ENCODE measurements around the gene E2F8. TPM values are rescaled to one million over a fixed set of nuclear protein-coding genes. Genes with fewer than 3 reads are reported as not detected.

Gene E2F8
- total RNA-seq, 1 experiment from 2014 or later, result 11.3 TPM

DNA sequence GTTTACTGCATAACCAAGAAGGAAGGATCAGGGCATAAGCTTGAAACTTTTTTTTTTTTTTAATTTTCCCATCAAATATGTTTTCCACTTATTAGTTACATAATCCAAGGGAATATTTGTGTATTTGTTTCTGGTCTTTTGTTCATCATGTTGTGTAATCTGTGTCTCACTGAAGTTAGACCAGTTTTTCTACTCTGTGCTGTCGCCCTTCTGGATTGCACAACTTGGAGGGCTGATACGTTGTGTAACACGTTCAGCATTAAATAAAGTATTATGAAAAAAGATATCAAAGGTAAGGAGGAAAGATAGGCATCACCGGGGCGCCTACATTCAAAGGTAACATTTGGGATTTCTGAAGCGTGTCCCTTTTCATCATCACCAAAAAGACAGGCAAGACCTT is 3.3 kb upstream of the E2F8 start:
- Histone ChIP-seq H2BK20ac (ENCODE audit: low read depth, low read length, poor library complexity, severe bottlenecking) (no peak overlapping the region), H3K23ac (ENCODE audit: insufficient read length, low read depth, low read length) (no peak overlapping the region), H3K4me2 (ENCODE audit: insufficient read depth, insufficient read length, low read length) (no peak overlapping the region), H3K56ac (ENCODE audit: insufficient read length, low read depth, low read length) (no peak overlapping the region), H2AFZ (ENCODE audit: low read length) (no peak overlapping the region), H2AK5ac (ENCODE audit: insufficient read length, low read length) (no peak overlapping the region), H3K14ac (ENCODE audit: insufficient read depth, low read length) (no peak overlapping the region), H2BK120ac (ENCODE audit: low read depth, low read length, poor library complexity, severe bottlenecking) (no peak overlapping the region), H4K91ac (ENCODE audit: insufficient read length, low read depth, low read length) (no peak overlapping the region), H3K27ac (ENCODE audit: insufficient read length, low read depth, low read length) (no peak overlapping the region), H3K4me1 (ENCODE audit: insufficient read depth, low read length) (no peaks in the 10 kb centered on the region), H3K79me1 (ENCODE audit: insufficient read depth, low read depth, low read length, poor library complexity, severe bottlenecking) (no peaks in the 10 kb centered on the region), H3K23me2 (ENCODE audit: insufficient read length, low read depth, low read length, poor library complexity, severe bottlenecking) (peaks cover 16% of the 10 kb centered on the region), H3K18ac (ENCODE audit: insufficient read length, low read depth, low read length) (no peak overlapping the region), H3K27me3 (ENCODE audit: insufficient read depth, low read length) (peaks cover 9% of the 10 kb centered on the region; the same call in 1 of the 2 replicates), H4K5ac (ENCODE audit: insufficient read length, low read depth, low read length) (no peak overlapping the region), H3K9me3 (ENCODE audit: control insufficient read depth, low read depth, low read length) (no peaks in the 10 kb centered on the region), H3K4ac (ENCODE audit: low read depth, low read length) (no peak overlapping the region), H3T11ph (ENCODE audit: low read length) (no peak overlapping the region), H4K8ac (replicated peaks; ENCODE audit: insufficient read length, low read depth, low read length) (no peak overlapping the region), H3K9ac (ENCODE audit: extremely low read depth, insufficient read length, low read length) (no peak overlapping the region), H2BK5ac (ENCODE audit: insufficient read length, low read length) (no peak overlapping the region), H3K79me2 (ENCODE audit: insufficient read depth, low read length) (no peaks in the 10 kb centered on the region), H4K20me1 (ENCODE audit: control insufficient read depth, insufficient read depth, insufficient read length) (no peaks in the 10 kb centered on the region), H2BK12ac (ENCODE audit: insufficient read length, low read depth, low read length) (no peak overlapping the region), H2BK15ac (ENCODE audit: low read depth, low read length) (no peak overlapping the region)
- Mint-ChIP-seq H3K9me3 (peaks cover 8 to 18% of the 10 kb centered on the region in 2 experiments), H3K36me3 (ENCODE audit: insufficient read depth in 1 of 3, low read depth in 3 of 3) (peaks cover 6 to 20% (median 13%) of the 10 kb centered on the region in 3 experiments; a peak in 5 of 7 replicates), H3K4me1 (peaks cover 10 to 14% of the 10 kb centered on the region in 2 experiments; a peak in 3 of 4 replicates), H3K4me3 (no peak overlapping the region), H3K27me3 (ENCODE audit: low read depth) (peaks cover 56% of the 10 kb centered on the region), H3K27ac (no peak overlapping the region)
- TF ChIP-seq, protein P1, sequence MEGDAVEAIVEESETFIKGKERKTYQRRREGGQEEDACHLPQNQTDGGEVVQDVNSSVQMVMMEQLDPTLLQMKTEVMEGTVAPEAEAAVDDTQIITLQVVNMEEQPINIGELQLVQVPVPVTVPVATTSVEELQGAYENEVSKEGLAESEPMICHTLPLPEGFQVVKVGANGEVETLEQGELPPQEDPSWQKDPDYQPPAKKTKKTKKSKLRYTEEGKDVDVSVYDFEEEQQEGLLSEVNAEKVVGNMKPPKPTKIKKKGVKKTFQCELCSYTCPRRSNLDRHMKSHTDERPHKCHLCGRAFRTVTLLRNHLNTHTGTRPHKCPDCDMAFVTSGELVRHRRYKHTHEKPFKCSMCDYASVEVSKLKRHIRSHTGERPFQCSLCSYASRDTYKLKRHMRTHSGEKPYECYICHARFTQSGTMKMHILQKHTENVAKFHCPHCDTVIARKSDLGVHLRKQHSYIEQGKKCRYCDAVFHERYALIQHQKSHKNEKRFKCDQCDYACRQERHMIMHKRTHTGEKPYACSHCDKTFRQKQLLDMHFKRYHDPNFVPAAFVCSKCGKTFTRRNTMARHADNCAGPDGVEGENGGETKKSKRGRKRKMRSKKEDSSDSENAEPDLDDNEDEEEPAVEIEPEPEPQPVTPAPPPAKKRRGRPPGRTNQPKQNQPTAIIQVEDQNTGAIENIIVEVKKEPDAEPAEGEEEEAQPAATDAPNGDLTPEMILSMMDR (conservative IDR thresholded peaks at IDR 0.05), result no peak
- WGBS (ENCODE audit: extremely low coverage, insufficient read length, low lambda C conversion rate), result no CpG with 5 or more reads among the region's 6 CpGs
- DNase-seq, result no peak
